Skin epidermis (tissue), 12 donors: ENCODE data around the gene WDR19.
"Not testable (repeated sequence)": the region's sequence is repeated elsewhere in the genome, so short reads cannot be mapped to it uniquely, and the experiment has no call there.

Experiments
- H3K27ac ChIP-seq, 21 experiments: fragments of 200-600 bp; sonication (generic) in 11 of 21; one replicate each; pipeline ENCODE4 v1.5.0; 2020; ENCODE audit warnings: mild to moderate bottlenecking in 3 of 21, inconsistent platforms in 2 of 21, moderate library complexity in 2 of 21
- H3K4me3 ChIP-seq, 7 experiments: fragments of 200-600 bp; sonication (generic) in 2 of 7; one replicate each; pipeline ENCODE4 v1.5.0; 2020; ENCODE audit warnings: inconsistent platforms in 2 of 7, mild to moderate bottlenecking in 2 of 7, moderate library complexity in 1 of 7

WDR19 gene

DNA sequence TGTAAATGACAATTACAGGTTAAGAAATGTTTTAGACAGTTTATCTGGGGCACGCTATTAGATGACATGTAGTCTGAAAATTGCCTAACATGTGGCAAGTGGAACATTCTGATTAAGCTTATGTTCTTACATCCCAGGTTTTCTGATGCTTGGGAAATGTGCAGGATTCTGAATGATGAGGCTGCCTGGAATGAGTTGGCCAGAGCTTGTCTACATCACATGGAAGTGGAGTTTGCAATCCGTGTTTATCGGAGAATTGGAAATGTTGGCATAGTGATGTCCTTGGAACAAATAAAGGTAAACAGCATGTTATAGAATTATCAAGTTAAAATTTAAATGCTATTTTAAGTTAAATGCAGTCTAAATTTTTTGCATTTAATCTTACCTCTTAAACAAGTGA, 49.3 kb downstream of the WDR19 start:
- Histone ChIP-seq H3K27ac (no peak overlapping the region), H3K4me3 (no peak overlapping the region)

DNA sequence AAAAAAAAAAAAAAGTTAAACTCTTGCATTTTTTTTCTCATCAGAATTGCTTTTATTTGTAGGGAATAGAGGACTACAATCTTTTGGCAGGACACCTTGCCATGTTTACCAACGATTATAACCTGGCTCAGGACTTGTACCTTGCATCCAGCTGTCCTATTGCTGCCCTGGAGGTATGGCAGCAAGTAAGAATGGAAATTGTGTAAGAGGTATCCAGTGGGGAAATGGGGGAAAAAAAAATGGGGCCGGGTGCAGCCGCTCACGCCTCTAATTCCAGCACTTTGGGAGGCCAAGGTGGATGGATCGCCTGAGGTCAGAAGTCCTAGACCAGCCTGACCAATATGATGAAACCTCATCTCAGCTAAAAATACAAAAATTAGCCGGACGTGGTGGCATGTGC, 49.8 kb downstream of the WDR19 start:
- H3K4me3 ChIP-seq = no peak overlapping the region

DNA sequence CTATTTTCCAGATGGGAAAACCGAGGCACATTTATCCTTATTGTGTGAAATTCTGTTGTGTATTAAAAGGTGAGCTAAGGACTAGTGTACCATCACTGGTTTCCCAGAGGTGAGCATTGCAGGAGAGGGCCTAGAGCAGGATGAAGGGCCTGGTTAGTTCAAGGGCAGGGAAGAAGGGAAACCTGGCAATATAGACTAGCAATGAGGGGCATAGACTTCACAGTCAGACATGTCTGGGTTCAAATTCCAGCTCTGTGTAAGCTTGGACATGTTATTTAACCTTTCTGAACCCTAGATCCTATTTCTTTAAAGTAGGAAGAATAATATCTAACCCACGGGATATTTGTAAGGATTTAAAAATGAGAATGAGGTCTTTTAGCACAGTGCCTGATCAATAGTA, 50.8 kb downstream of the WDR19 start:
- H3K4me3 ChIP-seq = no peak overlapping the region
- no peak overlapping the region for H3K27ac ChIP-seq

More for the DNA sequence above, 49.8 kb downstream of the WDR19 start:
- no peak overlapping the region for H3K27ac ChIP-seq

DNA sequence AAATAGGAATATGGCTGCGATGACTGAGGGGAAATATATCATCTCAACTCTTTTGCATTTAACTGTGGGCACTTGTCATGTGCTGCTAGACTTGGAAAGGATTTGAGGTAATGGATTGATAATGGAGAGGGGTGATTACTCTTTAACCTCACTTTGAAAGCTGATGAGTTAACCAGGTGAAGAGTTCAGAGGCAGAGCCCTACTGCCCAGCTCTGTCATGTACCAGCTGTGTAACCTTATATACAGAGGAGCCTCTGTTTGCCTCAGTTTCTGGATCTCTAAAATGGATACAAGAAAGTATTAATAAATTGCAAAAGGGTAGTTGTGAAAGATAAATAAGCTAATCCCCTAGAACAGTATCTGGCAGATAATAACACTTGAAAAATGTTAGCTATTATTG, 51.5 kb downstream of the WDR19 start:
- Histone ChIP-seq H3K4me3 (no peak overlapping the region), H3K27ac (no peak overlapping the region)

DNA sequence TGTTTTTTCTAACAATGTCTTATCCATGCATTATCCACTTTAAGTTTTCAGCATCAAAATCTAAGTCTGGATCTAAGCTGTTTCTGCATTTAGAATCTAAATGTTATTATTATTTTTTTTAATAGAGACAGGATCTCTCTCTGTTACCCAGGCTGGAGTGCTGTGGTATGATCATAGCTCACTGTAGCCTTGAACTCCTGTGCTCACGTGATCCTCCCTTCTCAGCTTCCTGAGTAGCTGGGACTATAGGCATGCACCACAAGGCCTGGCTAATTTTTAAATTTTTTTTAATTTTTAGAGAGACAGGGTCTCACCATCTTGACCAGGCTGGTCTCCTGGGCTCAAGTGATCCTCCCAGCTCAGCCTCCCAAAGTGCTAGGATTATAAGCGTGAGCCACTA, 52.7 kb downstream of the WDR19 start:
- no peak overlapping the region for H3K27ac ChIP-seq
- no peak overlapping the region for H3K4me3 ChIP-seq

DNA sequence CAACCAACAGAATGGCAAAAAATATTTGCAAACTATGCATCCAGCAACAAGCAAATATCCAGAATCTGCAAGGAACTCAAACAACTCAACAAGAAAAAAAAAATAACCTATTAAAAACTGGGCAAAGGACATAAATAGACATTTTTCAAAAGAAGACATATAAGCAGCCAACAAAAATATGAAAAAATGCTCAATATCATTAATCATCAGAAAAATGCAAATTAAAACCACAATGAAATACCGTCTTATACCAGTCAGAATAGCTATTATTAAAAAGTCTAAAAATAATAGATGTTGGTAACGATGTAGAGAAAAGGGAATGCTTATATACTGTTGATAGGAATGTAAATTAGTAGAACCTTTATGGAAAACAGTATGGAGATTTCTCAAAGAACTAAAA, 53.4 kb downstream of the WDR19 start:
- Histone ChIP-seq H3K4me3 (no peak overlapping the region), H3K27ac (no peak overlapping the region)

DNA sequence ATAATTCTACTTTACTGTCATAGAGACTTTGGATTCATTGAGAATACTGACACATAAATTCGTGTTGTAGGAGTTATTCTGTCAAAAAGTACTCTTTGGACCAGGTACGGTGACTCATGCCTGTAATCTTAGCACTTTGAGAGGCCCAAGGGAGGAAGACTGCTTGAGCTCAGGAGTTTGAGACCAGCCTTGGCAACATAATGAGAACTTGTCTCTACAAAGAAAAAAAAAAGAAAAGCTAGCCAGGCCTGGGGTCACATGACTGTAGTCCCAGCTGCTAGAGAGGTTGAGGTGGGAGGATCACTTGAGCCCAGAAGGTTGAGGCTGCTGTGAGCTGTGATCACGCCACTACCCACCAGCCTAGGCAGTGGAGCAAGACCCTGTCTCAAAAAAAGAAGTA, 54.9 kb downstream of the WDR19 start:
- Histone ChIP-seq H3K4me3 (no peak overlapping the region), H3K27ac (no peak overlapping the region)

DNA sequence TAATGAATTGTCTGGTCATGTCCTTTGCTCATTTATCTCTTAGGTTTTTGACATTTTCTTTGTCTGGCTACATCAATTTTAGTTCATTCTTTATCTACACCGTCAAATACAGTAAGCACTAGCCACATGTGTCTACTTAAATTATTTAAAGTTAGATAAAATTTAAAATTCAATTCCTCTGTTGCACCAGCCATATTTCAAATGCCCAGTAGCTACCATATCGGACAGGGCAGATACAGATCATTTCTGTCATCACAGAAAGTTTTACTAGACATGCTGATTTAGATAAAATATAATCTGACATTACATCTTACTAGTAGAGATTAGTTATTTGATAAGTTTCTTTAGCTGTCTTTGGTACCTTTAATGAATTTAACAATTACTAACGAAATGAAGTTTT, 61.1 kb downstream of the WDR19 start:
- H3K4me3 ChIP-seq = no peak overlapping the region
- no peak overlapping the region for H3K27ac ChIP-seq

DNA sequence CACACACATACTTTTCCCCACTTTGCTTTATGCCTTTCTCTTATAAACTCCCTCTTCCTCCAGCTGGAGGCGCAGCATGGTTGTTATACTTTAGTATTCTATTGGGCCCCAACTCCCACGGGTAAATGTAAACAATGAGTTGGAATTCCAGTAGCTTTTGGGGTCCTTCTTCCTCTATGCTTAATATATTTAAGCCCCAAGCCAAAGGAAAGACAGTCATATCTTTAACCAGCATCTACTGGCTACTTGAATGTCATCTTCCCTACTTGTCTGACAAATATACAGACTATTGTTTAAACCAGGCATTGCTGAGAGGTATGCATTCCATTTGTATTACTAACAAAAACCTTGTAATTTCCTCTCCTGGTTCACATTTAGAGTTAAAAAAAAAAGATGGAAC, 72.9 kb downstream of the WDR19 start:
- no peak overlapping the region for H3K4me3 ChIP-seq
- H3K27ac ChIP-seq = no peak overlapping the region

DNA sequence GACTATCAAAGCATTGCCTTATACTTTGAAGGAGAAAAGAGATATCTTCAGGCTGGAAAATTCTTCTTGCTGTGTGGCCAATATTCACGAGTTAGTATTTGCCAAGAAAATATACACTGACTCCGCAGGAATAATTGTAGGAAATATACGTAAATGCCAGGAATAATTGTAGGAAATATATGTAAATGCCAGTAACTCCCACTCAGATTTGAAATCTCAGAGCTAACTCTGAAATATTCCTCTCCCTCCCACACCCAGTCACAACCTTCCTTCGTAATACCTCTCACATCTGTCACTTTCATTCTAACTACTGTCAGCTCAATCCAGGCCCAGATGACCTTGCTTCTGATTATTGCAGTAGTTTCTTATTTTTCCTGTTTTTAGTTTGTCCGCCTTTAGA, 73.5 kb downstream of the WDR19 start:
- no peak overlapping the region for H3K27ac ChIP-seq
- H3K4me3 ChIP-seq = no peak overlapping the region

DNA sequence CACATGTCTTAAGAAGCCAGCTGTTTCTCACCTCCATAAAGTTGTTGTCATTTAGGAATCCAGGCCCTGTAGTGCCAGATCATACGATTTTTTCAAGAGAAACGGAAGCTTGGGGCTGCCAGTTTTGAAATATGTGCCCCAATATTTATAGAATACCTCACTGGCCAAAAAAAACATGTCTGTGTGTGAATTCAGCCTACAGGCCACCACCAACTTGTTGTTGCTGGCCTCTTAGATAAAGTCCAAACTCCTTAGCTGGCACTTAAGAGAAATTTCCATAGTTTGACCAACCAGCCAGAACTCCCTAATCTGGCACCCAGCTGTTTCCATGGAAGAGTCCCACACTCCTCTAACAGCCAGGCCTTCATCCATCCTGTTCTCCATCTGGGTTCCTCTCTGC, 74.1 kb downstream of the WDR19 start:
- H3K4me3 ChIP-seq = no peak overlapping the region
- no peak overlapping the region for H3K27ac ChIP-seq

DNA sequence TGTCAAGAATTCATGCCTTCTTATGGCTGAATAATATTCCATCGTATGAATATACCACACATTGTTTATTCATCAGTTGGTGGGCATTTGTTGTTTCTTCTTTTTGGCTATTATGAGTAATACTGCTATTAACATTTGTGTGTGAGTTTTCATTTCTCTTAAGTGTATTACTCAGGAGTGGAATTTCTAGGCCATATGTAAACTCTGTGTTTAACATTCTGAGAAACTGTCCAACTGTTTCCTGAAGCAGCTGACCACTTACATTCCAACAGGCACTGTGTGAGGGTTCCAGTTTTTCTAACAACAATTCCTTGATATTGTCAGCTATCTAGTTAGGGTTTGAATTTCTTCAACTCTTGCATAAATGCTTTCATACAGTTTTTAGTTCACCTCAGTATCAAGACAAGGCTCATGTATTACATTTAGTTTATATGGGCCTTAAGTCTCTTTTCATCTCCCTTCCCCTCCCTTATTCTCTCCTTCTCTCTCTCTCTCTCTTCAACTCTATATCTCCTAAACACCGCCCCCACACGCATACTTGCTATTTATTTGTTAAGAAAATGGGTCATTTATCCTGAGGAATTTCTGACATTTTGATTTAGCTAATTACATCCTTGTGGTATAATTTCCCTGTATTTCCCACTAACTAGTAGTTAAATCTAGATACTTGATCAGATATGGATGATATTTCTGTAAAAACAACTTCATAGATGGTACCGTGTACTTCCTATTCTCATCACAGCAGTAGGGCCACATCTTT, 77.4 kb downstream of the WDR19 start:
- H3K27ac ChIP-seq = no peak overlapping the region
- H3K4me3 ChIP-seq = no peak overlapping the region

DNA sequence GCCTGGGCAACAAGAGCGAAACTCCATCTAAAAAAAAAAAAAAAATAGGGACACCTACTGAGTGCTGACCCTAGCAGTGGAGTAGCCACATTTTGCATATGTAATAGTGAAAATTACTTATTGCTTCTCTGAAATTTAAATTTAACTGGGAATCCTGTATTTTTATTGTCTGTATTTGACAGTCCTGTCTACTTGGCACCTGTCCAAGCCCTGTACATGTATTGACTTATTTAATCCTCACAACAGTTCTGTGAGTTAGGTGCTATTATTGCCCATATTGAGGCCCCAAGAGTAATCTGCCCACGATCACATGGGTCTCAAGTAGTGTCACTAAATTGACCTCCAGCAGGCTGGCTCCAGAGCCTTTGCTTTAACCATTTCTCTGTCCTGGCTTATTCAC, 81.6 kb downstream of the WDR19 start:
- no peak overlapping the region for H3K4me3 ChIP-seq
- no peak overlapping the region for H3K27ac ChIP-seq

DNA sequence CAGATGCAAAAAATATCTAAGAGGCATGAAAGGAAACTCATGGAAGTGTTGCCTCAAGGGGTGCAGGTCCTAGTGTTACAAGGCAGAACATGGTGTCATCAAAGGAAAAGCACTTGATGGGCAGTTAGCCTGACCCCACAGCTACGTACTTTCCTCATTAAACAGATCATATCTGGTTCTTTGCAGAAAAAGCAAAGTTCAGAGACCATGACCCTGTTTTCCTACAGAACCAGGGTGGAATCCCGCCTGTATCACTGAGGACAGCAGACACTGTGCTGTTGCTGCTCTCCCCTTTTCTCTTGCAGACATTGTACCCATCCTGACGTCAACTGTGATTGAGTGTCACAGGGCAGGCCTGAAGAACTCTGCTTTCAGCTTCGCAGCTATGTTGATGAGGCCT, 92.2 kb downstream of the WDR19 start:
- Histone ChIP-seq H3K4me3 (no peak overlapping the region), H3K27ac (no peak overlapping the region)

DNA sequence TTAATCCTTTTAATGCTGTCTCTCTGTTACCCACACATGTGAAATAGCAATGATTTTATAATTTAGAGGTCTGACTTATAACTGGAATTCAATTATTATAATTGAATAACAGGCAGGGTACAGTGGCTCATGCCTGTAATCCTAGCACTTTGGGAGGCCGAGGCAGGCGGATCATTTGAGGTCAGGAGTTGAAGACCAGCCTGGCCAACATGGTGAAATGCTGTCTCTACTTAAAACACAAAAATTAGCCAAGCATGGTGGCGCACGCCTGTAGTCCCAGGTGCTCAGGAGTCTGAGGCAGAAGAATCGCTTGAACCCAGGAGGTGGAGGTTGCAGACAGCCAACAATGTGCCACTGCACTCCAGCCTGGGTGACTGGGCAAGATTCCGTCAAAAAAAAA, 95.3 kb downstream of the WDR19 start:
- not testable (repeated sequence) for H3K27ac ChIP-seq, H3K4me3 ChIP-seq

DNA sequence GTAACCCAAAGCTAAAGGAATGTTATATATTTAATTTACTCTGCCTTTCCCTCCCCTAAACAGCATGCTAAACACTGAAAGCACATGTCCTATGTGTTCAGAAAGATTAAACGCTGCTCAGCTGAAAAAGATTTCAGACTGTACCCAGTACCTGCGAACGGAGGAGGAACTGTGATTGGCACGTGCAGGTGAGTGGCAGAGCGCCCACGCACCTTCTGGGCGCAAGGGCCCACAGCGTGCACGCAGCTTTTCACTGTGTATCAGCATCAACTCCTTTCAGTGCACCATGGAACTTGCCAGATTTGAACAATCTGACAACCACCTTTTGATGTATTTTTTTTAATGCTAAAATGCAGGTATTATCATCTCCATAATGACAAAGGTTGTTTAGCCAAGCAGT, 96.1 kb downstream of the WDR19 start:
- Histone ChIP-seq H3K27ac (no peak overlapping the region), H3K4me3 (no peak overlapping the region)

DNA sequence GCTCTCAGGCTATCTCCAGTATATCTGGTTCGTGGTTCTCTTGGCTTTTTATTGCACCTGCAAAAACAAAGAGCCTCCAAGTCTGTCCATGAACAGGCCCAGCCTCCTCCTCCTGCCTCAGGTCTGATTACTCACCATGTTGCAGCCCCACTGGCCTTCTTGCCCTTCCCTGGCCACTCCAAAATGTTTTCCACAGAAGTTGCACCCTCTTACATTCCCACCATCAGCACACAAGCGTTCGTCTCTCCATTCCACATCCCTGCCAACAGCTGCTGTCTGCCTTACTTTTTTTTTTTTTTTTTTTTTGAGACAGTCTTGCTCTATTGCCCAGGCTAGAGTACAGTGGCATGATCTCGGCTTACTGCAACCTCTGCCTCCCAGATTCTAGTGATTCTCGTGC, 97.1 kb downstream of the WDR19 start:
- no peak overlapping the region for H3K4me3 ChIP-seq
- H3K27ac ChIP-seq = no peak overlapping the region

DNA sequence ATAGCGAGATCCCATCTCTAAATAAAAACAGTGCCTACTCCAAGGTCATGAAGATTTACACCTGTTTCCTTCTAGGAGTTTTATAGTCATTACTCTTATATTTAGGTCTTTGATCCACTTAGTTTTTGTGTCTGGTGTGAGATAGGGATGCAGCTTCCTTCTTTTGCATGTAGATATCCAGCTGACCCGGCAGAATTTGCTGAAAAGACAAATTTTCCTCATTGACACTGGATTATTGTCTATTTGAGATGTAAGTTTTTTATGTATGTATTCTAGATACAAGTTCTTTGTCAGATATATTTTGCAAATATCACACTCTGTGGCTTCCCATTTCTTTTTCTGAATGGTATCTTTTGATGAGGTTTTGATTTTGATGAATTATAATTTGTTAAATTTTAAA, 98.4 kb downstream of the WDR19 start:
- Histone ChIP-seq H3K4me3 (no peak overlapping the region), H3K27ac (no peak overlapping the region)

DNA sequence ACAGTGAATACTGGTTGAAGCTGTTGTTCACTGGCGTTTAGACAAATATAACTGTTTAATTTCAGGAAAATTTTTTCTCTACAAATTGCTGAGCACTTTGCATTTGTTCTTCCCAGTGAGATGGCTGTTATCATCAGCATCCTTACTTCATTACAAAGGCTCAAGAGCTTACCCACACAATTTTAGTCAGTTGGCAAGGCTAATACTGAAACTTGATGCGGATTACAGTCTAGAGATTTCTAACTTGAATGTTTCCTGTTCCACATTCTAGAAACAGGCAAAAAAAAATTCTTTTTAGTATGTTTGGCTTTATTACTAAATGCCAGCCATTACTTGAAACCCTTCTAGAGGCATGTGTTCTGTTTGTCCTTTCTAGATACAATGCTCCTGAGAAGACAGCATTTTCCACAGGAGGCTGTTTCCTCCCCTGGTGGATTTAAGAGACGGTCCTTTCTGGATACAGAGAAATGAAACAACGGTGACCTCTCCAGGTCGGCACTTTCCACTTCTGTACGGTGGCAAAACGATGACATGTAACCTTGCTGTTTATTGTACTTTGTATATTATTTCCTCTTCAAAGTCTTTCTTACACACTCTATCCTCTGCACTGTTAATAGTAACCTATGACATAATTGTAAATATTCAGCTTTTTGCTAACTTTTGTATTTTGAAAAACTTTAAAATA, 102.9 kb downstream of the WDR19 start:
- no peak overlapping the region for H3K27ac ChIP-seq

DNA sequence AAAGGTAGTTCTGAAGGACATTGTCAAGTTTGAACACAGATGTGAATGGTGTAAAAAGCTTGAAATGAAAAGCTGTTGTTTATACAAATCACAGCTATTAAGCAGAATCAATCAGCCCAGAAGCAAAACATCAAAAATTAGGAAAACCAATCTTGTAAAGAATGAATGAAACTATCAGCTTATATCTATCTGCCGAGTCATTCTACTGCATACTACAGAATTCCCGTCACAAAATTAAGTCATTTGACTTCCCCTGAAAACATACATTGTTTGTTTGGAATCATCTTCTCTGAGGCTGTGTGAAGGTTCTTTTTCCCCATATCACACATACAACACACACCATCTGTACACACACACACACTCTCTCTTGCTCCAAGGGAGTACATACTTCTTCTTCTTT, 103.5 kb downstream of the WDR19 start:
- no peak overlapping the region for H3K27ac ChIP-seq
- H3K4me3 ChIP-seq = no peak overlapping the region

More for the DNA sequence above, 102.9 kb downstream of the WDR19 start:
- no peak overlapping the region for H3K4me3 ChIP-seq

DNA sequence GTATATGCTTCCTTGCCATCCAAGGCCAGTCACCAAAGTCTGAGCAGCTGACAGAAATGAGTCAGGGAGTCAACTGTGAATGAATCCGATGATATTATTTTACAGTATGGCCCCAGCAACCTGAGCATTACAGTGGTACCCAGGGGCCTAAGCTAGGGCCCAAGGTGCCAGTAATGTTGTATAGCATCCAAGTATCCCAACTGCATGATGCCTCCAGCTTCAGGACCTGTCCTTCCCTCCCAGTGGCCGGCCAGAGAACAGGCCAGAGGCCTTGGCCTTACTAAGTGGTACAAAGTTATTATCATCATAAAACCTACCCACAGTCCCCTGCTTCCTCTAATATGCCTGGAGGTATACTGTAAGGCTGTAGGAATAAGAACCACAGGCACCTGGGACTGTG, 103.9 kb downstream of the WDR19 start:
- H3K27ac ChIP-seq = no peak overlapping the region
- no peak overlapping the region for H3K4me3 ChIP-seq

DNA sequence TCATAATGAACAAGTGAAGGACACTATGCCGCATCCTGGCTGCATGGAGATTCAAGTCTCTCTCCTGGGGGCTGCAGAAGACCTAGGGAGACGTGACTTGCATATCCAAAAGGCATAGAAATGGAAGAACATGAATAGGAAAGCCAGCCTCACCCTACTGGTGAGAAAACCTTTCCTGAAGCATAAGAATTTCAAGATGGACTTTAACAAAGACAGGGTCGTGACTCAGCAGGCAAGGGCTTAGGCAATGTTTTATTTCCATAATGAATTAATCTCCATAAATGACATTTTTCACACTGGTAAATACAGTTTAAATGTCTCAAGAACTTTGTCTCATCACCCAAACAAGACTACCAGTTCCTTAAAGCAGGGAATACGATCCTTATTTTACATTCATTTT, 104.9 kb downstream of the WDR19 start:
- Histone ChIP-seq H3K27ac (no peak overlapping the region), H3K4me3 (no peak overlapping the region)
